DLD1 (cell line): ENCODE results near the gene SH3TC1.

Experiments used
- in situ Hi-C: cut with HindIII; loops from 2 replicates; pipeline ENCODE4 v1.10.0; 2017; ENCODE audit warnings: low sequenced_read_pairs

The SH3TC1 gene

DNA sequence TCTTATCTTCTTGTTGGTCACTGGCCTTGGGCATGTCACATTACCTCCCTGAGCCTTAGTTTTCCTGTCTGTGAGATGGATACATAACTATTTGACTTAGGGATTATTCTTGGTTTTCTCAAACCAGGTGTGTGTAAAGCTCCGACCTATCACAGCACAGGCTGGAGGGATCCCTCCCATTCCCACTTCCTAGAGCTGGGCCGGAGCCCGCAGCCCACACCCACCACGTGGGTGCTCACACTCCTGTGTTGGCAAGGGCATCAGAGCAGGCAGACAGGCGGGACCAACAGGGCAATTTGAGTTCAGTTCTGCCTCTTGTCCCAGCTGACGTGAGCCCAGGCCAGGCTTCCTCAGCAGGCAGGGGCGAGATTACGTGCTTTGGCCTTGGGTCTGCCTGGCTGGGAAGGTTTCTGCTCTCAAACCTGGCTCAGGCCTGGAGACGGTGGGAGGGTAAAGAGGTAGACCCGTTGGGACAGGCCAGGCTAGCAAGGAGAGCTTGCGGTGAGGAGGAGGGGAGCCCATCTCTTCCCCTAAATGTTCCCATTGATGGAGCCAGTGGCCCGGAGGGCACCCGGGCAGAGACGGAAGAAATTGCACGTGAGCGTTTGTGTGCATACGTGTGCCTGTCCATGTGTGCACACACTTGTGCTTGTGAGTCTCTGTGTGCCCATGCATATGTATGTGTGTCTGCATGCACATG is 734 bp upstream of the SH3TC1 start:
- in situ Hi-C loops = no loop called here

DNA sequence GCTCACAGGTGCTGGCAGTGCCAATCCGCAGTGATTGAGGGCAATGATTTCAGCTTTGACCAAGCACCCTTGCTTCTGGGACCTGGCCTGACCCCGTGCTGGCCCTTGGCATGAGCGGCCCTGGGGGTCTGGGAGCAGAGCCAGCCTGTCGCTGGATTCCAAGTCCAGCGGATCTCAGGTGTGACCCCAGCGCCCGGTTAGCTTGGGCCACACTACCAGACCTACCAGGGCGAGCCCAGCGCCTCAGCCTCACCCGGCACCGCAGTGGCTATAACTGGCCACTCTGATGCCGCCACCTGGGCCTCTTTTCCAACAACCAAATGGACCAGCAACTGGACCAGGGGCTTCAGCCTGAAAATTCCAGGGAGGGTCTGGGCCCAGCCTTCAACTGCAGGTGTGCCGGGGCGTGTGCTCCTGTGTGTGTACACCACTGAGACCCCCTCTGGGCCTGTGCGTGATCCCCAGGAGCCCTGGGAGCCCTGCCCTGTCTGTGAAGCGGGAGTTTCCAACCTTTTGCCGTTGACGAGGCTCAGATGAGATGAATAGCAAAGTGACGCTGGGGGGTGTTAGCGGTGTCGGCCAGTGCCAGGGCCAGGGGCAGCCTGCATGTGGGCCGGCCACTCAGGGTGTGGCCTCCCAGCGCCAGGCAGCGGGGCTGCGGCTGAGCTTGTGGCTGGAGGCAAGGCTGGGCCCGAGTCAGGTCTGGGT is 658 bp downstream of the SH3TC1 start:
- in situ Hi-C loops = no loop called here

DNA sequence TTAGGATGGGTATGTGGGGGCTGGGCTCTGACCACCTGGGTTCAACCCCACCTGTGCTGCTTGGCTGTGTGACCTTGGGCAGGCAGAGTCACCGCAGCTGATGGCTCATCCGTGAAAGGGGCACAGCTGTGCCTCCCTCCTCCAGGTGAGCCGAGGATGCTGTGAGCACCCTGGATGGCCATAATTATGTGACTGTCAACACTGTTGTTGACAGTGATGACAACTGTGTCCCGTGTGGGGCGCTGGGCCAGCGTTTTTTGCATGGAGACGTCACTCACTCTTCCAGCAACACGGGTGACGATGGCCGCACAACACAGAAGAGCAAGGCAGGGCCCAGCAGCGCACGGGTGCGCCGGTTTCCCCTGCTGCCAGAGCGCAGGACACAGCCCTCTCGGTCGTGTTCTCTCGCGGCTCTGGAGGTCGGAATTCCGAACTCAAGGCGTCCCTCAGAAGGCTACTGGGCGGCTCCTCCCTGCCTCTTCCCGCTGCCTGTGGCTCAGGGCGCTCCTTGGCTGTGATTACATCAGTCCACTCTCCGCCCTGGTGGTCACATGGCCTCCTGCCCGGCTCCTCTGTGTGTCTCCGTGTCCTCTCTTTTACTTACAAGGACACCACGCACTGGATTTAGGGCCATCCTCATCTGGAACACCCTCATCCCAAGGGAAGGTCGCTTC is 1.3 kb downstream of the SH3TC1 start:
- in situ Hi-C loops = no loop called here

DNA sequence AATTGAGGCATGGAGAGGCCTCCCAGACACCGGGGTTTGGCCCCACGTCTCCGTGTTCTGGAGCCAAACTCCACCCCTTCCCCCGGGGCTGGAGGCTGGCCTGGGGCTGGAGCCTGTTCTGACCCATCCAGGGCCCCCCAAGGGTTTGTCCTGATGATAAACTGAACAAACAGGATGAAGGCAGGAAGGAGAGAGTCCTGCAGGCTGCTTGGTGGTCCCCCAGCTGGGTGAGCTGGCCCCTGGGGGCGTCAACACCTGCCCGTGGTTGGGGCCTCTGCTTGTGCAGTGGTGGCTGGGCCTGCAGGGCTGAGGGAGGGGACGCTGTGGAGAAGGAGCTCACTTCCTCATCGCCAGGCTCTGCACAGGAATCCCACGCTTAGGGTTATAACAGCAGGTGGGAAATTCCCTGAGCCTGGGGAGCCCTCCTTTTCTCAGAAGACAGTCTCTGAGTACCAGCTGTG is 2.3 kb downstream of the SH3TC1 start:
- in situ Hi-C loops = no loop called here

DNA sequence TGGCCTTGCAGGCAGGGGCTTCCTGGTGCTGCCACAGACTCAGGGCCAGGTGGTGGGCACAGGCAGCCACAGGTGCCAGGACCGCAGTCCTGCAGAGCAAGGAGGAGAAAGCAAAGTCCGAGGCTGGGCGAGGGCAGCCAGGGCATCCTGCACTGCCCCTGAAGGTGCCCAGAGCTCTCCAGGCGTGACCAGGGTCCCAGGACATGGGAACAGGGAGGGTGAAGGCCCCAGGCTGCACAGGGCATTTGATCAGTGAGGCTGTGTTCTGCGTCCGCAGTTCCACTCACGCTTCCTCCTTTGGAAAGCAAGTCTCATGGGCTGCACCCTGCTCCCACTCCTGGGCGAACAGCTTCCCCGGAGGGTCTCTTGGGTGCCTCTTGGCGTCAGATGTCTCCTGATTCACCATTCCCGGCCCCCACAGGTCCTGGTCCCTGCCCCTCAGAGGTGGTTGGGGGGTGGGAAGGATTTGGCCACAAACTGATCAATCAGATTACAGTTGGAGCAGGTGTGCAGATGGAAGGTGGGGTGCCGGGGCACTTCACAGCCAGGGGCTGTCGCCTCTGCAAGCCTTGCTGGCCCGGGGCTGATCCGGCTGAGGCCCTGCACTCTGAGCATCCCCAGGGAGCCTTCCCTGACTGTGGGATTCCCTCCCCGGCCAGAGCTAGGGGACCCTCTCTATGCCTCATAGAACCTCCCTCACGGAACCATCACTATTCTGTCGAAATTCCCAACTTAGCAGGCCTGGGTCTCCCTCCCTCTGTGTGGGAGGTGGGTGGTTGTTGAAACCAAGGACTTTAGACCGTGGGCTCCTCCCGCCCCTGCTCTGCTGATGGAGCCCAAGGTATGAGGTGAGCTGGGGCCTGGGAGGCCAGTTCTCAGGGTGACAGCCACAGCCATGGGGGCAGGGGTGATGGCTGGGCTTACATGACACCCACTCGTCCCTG is 3.3 kb downstream of the SH3TC1 start:
- in situ Hi-C loops = no loop called here

DNA sequence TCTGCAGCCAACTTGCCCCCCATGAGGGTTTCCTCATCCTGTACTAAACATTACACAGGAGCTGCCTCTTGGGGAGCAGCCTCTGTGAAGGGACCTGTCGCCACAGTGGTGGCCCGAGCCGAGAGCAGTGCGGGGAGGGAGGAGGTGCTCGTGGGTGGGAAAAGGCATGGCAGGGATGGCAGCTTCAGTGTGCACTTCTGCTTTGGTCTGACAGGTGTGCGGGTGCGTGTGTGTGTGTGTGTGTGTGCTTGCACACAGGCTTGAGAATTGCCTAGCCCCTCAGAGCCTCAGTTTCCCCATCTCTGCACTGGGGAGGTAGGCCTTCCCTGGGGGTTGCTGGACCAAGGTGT is 3.9 kb downstream of the SH3TC1 start:
- in situ Hi-C loops = no loop called here

DNA sequence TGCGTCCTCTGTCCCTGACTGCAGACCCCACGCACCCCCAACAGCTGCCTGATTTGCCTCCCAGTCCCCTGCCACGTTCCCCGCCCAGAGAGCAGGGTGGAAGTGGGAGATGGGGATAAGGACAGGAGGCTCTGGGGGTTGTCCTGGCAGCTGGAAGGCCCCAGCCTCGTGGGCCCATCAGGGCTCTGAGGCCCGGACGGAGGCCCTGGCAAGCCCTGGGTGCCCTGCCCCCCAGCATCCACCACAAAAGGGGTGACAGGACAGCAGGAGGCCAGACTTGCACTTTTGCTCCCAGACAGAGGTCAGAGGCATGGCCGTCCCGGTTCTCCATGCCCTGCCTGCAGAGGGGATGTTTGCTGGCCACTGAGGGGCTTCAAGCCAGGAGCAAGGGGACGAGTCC is 4.7 kb downstream of the SH3TC1 start:
- in situ Hi-C loops = no loop called here

DNA sequence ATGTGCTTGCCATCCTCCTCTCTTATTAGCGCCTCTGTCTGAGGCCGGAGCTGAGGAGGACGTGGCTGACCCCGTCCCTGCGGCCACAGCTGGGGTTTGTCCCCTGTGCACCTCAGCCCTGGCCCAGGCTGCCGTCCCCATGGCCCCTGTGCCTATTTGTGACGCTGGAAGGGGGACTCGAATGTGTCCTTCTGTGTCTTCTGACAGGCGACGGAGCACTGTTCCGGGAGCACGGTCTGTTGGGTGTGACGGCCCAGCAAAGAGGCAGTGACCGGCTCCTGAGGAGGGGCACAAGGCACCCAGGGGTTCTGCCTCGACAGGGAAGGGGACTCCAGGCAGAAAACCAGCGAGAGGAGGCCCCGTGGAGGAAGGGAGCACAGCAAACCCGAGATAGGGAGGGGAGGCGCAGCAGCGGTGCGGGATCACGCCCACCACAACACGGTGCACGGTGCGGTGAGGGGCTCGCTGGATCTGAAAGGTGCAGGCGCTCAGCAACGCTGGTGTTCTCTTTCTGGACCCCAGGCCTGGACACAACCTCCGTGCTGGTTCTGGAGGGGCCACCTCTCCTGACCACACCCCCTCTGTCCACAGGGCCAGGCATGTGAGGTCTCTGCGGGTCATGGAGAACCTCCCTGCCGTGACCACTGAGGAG is 5.6 kb downstream of the SH3TC1 start:
- in situ Hi-C loops = no loop called here

DNA sequence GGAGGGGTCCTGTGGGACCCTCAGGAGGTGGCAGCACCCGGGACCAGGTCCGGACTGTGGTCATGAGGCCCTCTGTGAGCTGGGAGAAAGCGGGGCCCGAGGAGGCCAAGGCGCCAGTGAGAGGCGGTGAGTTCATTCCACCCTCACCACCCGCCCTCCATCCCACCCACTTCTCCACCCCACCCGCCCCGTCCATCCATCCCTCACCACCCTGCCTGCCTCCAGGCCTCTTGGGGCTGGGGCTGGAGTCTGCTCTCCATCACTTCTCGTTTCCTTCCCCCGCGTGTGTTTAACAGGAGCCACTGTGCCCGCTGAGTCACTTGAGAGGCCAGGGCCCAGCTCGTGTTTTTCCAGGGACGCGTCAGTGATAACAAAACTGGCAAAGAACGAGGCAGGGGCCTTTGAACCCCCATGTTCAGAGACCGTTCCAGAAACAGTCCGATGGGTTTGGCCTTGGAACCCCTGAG is 6.2 kb downstream of the SH3TC1 start:
- in situ Hi-C loops = no loop called here

DNA sequence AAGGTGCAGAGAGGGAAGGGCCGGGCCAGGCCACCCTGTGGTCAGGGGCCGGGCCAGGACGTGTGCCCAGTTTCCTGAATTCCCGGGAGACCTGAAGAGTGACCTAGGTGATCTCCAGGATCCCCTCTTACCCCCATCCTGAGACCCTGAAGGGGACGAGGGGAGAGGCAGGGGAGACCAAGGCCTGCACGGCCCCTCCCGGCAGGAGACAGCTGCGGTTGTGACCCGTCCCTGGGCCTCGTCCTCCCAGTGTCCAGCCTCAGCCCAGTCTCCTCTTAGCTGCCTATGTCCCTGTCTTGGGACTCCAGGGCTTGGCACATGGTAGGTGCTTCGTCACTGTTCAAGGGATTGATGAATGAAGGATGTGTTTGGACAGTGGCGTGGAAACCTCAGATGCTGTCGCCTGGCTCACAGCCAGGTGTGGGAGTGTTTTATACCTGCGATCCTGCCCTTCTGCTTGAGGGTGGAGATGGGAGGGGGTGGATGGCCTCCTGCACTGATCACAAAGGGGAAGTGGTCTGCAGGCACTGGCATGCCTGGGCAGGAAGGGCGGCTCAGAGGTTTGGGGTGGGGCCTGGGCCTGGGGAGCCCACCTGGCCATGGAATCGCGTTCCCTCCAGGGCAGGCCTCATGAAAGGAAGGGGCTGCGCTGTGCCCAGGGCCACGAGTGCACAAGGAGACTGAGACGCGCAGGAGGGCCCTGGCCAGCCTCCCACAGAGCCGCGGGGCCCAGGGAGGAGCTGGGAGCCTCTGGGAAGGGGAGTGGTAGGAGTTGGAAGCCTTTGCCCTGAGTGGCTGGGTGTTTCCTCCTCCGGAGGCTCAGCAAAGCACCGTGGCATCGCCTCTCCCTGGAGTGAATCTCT is 6.9 kb downstream of the SH3TC1 start:
- in situ Hi-C loops = no loop called here

DNA sequence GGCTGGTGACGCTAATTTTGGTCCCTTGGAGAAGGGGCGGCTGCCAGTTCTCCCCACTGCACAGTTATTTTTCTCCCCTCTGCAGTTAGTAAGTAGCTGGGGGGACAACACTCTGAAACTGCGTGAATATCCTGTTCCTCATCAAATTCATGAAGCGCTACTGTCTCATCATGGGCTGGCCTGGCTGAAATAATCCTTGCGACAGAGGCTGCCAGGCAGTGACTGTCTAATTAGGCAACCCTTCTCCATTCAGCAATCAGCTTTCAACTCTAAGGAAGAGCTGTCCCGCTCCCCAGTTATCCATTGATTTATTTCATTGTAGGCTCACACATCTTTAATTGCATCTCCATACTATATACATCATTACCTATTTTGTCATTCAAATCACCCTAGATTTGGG is 8.2 kb downstream of the SH3TC1 start:
- in situ Hi-C loops = no loop called here

DNA sequence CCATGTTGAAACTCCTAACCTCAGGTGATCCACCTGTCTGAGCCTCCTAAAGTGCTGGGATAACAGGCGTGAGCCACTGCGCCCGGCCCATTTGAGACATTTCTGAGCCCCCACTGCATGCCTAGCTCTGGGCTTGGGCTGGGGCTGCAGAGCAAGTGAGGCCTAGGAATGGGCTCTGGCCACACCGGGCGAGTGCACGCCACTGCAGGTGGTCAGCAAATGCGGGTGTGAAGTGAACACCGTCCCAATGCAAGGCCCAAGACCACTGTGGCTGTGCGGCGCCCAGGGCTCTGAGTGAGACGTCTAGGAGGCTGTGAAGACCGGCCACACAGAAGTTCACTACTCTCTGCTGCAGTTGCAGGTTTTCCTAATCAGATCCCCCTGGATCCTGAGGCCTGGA is 9.5 kb downstream of the SH3TC1 start:
- in situ Hi-C loops = no loop called here

DNA sequence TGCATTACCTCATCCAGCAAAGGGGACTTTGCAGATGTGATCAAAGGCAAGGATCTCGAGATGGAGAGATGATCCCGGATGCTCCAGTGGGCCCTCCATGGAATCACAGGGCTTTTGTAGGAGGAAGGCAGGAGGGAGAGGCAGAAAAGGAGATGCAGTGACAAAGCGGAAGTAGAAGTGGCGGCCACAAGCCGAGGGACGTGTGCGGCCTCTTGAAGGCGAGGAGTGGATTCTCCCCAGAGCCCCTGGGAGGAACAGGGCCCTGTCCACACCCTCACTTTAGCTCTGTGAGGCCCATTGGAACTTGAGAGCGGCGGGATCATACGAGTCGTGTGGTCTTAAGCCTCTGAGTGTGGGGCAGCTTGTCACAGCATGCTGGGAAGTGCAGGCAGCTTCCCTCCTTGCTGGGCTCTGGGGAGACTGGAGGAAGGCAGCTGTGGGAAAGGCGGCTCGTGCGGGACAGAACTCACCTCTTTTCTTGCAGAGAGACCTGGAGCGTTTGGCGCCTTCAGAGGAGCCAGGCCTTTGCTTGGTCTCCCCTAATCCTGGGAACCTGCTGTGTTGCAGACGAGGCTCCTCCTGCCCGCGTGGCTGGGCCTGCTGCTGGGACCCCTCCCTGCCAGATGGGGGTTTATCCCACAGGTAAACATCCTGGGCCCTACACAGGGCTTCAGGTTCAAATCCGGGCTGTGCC is 10.2 kb downstream of the SH3TC1 start:
- in situ Hi-C loops = no loop called here

DNA sequence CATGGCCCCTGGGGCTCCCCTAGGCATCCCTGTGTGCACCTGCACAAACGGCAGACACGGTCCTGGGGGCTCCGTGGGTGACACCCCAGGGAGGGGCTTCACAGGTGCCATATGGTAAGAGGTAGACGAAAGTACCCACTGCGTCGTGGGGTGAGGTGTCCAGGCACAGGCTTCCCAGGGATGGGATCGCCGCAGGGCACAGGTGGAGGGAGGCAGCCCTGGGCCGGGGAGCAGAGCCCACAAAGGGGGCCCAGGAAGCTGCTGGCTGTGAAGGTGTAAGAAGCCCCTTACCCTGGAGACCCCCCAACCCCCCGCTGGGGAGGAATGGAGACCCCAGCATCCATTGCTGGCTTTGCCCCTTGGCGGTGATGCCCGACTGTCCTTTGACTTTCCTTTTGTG is 10.9 kb downstream of the SH3TC1 start:
- in situ Hi-C loops = no loop called here

DNA sequence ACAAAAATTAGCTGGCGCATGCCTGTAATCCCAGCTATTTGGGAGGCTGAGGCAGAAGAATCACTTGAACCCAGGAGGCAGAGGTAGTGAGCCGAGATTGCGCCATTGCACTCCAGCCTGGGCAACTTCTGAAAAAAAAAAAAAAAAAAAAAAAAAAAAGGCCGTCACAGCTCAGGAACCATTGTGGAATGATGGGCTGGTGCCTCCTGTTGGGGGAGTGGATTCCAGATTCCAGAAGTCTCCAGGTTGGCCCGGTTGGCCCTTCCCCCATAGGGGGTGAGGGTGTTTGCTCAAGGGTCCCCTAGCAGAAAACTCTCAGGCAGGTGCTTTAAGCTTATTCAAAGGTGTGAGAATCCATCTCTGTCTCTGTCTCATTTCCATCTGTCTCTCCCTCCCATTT is 11.5 kb downstream of the SH3TC1 start:
- in situ Hi-C loops = no loop called here

DNA sequence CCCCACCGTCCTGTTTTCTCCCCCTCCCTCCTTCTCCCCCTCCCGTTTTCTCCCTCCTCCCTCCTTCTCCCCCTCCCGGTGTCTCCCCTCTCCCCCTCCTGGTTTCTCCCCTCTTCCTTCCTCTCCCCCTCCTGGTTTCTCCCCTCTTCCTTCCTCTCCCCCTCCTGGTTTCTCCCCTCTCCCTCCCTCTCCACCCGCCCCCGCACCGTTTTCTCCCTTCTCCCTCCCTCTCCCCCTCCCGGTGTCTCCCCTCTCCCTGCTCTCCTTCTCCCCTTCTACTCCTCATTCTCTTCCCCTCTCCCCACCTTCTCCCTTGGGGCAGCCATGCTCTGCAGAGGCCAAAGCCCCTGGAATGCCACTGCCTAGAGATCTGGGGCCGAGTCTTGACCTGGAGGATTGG is 12.2 kb downstream of the SH3TC1 start:
- in situ Hi-C loops = no loop called here

DNA sequence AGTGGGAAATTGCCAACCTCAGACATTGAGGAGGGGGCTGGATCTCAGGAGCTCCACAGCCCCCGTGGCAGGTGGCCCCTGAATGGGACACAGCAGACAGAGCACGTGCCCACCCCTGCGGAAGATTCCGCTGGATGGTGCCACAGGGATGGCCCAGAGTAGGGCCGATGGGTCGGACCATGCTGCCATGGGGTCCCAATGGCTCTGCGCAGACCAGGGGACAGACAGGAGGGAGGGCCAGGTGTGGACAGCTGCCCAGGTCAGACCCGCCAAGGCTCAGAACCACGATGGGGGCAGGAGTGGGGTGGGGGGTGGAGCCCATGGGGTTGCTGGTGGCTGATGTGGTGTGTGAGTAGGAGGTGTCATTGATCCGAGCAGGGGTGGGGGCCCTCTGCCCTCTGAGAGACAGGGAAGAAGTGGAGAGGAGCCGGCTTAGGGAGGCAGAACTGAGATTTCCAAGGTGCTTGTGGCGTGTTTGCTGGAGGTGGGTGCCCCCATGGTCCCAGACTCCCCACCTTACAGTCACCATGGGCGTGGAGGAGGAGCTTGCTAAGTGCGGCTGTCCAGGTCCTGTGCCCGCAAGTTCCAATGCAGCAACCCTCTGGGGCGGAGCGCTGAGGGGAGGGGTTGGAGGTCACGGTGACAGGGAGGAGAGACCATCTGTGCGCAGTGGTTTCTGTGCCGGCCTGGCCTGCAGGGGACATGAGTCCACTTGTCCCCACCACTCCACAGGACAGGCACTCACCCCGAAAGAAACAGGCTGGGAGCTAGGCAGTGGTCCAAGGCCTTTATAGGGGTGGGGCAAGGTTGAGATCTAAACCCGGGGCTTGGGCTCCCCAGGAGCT is 12.9 kb downstream of the SH3TC1 start:
- in situ Hi-C loops = no loop called here

DNA sequence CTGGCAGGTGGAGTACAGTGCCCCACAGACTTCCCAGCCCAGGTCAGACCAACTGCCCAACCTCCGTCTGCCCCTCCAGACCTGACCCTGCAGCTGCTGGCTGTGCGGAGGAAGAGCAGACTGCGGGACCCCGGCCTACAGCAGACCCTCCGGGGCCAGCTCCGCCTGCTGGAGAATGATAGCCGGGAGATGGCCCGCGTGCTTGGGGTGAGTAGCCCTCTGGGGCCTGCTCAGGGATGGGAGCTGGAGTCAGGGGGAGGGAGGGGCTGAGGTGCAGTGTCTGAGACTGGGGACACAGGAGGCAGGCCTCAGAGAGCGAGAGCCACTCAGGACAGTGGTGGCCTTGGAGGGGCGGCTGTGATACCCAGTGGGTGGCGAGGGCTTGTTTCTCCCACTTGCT is 13.5 kb downstream of the SH3TC1 start:
- in situ Hi-C loops = no loop called here
